HL-60 (cell line): ENCODE data around the gene CCDC85A.

Experiments used
- GABPA ChIP-seq: IDR thresholded peaks from 2 replicates; pipeline ENCODE4 v1.6.1; 2012; ENCODE audit warnings: low read depth
- POLR2AphosphoS5 ChIP-seq: IDR thresholded peaks from 2 replicates; pipeline ENCODE4 v1.6.1; 2012; ENCODE audit warnings: low read depth
- TF ChIP-seq, protein P1 (sequence below): IDR thresholded peaks from 2 replicates; pipeline ENCODE4 v1.6.1; 2012; ENCODE audit warnings: low read depth; ENCODE audit not compliant: insufficient replicate concordance
- TF ChIP-seq, protein P2 (sequence below): IDR thresholded peaks from one replicate; pipeline ENCODE4 v1.5.1; 2011; ENCODE audit warnings: low read length, control low read depth, inconsistent platforms; ENCODE audit not compliant: insufficient read depth

DNA sequence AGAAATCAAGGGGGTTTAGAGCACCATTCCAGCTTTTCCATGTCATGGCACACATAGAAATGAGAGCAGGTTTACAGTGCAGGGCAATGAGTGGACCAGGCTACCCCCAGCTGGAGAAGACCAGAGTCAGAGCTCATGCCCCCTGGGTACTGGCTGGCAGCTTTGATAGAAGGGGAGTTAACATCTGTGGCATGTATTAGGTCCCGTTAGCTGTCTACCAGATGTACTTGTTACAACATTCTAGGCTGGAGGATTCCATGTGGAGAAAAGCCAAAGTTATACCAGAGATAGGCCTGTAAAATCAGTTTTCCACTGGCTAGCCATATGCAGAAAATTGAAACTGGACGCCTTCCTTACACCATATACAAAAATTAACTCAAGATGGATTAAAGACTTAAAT is 109.2 kb downstream of the CCDC85A start:
- TF ChIP-seq, protein P1, sequence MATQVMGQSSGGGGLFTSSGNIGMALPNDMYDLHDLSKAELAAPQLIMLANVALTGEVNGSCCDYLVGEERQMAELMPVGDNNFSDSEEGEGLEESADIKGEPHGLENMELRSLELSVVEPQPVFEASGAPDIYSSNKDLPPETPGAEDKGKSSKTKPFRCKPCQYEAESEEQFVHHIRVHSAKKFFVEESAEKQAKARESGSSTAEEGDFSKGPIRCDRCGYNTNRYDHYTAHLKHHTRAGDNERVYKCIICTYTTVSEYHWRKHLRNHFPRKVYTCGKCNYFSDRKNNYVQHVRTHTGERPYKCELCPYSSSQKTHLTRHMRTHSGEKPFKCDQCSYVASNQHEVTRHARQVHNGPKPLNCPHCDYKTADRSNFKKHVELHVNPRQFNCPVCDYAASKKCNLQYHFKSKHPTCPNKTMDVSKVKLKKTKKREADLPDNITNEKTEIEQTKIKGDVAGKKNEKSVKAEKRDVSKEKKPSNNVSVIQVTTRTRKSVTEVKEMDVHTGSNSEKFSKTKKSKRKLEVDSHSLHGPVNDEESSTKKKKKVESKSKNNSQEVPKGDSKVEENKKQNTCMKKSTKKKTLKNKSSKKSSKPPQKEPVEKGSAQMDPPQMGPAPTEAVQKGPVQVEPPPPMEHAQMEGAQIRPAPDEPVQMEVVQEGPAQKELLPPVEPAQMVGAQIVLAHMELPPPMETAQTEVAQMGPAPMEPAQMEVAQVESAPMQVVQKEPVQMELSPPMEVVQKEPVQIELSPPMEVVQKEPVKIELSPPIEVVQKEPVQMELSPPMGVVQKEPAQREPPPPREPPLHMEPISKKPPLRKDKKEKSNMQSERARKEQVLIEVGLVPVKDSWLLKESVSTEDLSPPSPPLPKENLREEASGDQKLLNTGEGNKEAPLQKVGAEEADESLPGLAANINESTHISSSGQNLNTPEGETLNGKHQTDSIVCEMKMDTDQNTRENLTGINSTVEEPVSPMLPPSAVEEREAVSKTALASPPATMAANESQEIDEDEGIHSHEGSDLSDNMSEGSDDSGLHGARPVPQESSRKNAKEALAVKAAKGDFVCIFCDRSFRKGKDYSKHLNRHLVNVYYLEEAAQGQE = no peak
- TF ChIP-seq, protein P2, sequence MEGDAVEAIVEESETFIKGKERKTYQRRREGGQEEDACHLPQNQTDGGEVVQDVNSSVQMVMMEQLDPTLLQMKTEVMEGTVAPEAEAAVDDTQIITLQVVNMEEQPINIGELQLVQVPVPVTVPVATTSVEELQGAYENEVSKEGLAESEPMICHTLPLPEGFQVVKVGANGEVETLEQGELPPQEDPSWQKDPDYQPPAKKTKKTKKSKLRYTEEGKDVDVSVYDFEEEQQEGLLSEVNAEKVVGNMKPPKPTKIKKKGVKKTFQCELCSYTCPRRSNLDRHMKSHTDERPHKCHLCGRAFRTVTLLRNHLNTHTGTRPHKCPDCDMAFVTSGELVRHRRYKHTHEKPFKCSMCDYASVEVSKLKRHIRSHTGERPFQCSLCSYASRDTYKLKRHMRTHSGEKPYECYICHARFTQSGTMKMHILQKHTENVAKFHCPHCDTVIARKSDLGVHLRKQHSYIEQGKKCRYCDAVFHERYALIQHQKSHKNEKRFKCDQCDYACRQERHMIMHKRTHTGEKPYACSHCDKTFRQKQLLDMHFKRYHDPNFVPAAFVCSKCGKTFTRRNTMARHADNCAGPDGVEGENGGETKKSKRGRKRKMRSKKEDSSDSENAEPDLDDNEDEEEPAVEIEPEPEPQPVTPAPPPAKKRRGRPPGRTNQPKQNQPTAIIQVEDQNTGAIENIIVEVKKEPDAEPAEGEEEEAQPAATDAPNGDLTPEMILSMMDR = no peak
- TF ChIP-seq POLR2AphosphoS5 = no peak
- TF ChIP-seq GABPA = no peak
